ENCODE data around the gene HSD17B8.

HSD17B8 gene

GRCh38 chr6:33198853-33199436 is 5.5 kb upstream of the HSD17B8 start:
- peak overlapping the region; percentile 98 for H3K4me3 ChIP-seq (replicated peaks; ENCODE audit: low read depth, low read length)
- no peak for TF ChIP-seq CTCF (IDR thresholded peaks at IDR 0.05; ENCODE audit: low read length, missing control alignments)
- DNase-seq (ENCODE audit: low read depth) = no peak

GRCh38 chr6:33199687-33200218 is 4.7 kb upstream of the HSD17B8 start:
- DNase-seq (ENCODE audit: low read depth) = peak; percentile 59
- H3K4me3 ChIP-seq (replicated peaks; ENCODE audit: low read depth, low read length) = peak overlapping the region; percentile 98
- TF ChIP-seq CTCF (IDR thresholded peaks at IDR 0.05; ENCODE audit: low read length, missing control alignments) = no peak

- TF ChIP-seq CTCF (IDR thresholded peaks at IDR 0.05; ENCODE audit: low read length, missing control alignments) = no peak
- peak; percentile 100 for DNase-seq (ENCODE audit: low read depth)
- H3K4me3 ChIP-seq (replicated peaks; ENCODE audit: low read depth, low read length) = peak within 1 kb of the TSS; percentile 98
Measured at GRCh38 chr6:33200219-33201146, 4.0 kb upstream of the HSD17B8 start, which contains the start of the genes RXRB and SLC39A7. TSS of gene RXRB (minus strand) at chr6:33200665. CDS start at chr6:33200476, 189 bp downstream. TSS of gene SLC39A7 (plus strand) at chr6:33200867. CDS start at chr6:33201246, 379 bp downstream.

GRCh38 chr6:33201147-33201545 is 3.3 kb upstream of the HSD17B8 start:
- peak overlapping the region; percentile 98 for H3K4me3 ChIP-seq (replicated peaks; ENCODE audit: low read depth, low read length)
- DNase-seq (ENCODE audit: low read depth) = no peak
- no peak for TF ChIP-seq CTCF (IDR thresholded peaks at IDR 0.05; ENCODE audit: low read length, missing control alignments)

GRCh38 chr6:33201935-33202334 is 2.5 kb upstream of the HSD17B8 start:
- no peak for DNase-seq (ENCODE audit: low read depth)
- no peak for TF ChIP-seq CTCF (IDR thresholded peaks at IDR 0.05; ENCODE audit: low read length, missing control alignments)
- peak overlapping the region; percentile 98 for H3K4me3 ChIP-seq (replicated peaks; ENCODE audit: low read depth, low read length)

GRCh38 chr6:33202799-33203198 is 1.7 kb upstream of the HSD17B8 start:
- no peak for DNase-seq (ENCODE audit: low read depth)
- no peak overlapping the region for H3K4me3 ChIP-seq (replicated peaks; ENCODE audit: low read depth, low read length)
- no peak for TF ChIP-seq CTCF (IDR thresholded peaks at IDR 0.05; ENCODE audit: low read length, missing control alignments)
